CD4-positive, alpha-beta T cell treated with Interferon alpha-2 for 1 hour (primary cell): ENCODE results near the gene ADAMTS17.

Experiments
- DNase-seq, 2 donors: peaks; one replicate each; pipeline ENCODE4 v3.0.0-alpha.2; 2020 to 2022

Gene ADAMTS17

DNA sequence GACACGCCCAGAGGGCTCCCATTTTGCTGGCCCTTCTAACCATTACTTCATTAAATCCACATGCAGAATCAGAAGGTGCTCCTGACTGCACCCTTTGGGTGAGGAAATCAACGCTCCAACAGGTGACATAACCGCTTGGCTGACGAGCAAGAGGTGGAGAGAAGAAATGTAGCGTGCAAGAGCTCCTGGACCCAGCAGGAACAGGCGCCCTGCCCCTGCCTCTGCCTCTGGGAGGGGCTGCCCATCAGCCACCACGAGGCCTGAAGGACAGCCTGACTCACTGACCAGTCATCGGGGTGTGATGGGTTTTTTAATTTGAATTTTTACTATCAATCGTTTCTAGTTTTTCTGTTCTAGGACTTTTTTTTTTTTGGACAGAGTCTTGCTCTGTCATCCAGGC, 218.2 kb downstream of the ADAMTS17 start:
- no peak for DNase-seq

DNA sequence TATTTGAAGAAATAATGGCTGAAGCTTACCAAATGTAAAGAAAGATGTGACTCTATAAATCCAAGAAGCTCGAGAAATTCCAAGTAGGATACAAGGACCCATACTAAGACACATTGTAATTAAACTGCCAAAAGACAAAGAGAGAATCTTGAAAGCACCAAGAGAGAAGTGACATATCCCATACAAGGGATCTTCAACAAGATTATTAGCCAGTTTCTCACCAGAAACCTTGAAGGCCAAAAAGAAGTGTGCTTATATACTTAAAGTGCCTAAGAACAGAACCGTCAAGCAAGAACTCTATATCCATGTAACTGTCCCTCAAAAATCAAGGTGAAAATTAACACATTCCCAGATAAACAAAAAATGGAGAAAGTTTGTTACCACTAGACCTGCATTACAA, 220.5 kb downstream of the ADAMTS17 start:
- DNase-seq, result no peak

DNA sequence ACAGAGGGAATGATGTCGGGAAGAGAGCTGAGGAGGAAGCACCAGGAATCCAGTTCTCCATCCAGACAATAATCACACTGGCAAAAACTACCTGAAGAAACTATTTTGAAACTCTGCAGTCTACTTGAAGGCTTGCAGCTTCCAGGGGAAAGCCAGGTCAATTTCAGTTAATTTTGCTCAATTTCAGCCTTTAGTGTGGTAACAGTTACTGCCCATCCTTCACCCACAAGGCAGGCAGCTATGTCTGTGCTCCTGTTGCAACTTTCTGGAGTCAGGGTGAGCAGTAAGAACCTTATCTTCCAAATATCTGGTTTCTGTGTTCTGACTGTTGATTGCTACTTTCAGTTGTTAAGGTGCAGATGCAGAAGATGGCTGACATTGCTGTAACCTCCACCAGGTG, 221.7 kb downstream of the ADAMTS17 start:
- DNase-seq, result no peak

DNA sequence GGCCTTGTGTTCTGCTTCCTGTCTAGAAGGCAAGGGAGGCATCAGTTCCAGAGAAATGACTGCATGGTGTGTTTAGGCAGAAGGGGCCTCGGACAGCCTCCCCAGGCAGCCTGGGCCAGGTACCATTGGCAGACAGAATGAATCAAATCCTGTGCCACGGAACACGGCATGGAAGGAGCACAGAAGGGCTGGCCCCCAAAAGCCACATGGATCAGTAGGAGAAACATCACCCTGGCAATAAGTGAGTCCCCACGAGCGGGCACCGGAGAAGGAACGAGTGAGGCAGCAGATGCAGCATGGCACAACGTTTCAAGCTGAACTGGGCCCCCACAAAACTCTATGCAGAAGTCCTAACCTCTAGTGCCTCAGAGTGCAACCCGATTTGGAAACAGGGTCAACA, 223.2 kb downstream of the ADAMTS17 start:
- no peak for DNase-seq

DNA sequence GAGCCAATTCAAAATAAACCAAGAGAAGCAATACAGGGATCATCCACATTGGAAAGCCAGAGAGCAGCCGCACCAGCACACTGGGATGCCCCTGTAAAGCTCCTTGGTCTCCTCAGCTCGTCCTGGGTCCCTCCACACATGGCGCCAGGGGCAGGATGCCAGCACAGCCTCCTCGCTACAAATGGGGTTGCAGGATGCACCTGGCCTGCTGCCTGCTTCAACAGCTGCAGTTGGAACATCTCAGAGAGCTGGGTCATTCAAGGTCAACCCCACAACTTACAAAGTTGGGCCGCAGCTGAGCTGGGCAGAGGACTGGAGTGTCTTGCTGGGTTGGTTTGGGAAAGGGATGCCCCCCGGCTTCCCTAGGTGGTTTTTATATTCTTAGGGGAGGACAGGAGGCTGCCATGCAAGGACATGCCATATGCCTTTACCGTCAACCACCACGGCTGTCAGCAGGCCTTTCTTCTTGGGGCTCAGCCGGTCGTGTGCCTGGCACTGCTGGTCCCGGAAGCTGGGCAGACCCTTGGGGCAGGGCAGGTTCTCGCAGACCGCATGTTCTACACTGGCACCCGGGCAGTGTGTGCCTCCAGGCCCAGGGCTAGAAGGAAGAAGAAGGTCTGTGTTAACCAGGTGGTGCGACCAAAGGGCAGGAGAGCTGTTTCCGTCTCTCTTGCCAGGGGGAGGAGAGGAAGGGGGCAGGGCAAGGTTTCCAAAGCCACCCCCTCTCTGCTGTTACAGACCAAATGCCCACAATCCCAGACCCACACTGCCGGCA, 225.2 kb downstream of the ADAMTS17 start:
- DNase-seq, result no peak

DNA sequence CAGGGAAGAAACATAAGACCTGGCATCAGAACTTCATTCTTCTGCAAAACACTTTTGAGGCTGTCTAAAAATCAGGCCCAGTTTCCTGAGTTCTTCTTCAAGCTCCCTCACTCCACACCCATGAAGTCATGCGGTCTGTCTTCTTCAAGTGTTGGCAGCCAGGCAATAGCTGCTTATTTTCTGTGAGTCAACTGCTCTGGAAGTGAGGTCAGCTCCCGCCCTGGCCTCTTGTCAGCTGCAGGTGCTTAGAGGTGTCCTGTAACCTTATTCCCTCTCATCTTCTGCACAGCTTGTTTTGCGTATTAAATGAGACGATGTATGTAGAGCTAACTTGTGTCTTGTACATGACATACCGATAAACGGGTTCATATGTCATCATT, 226.1 kb downstream of the ADAMTS17 start:
- DNase-seq, result no peak

DNA sequence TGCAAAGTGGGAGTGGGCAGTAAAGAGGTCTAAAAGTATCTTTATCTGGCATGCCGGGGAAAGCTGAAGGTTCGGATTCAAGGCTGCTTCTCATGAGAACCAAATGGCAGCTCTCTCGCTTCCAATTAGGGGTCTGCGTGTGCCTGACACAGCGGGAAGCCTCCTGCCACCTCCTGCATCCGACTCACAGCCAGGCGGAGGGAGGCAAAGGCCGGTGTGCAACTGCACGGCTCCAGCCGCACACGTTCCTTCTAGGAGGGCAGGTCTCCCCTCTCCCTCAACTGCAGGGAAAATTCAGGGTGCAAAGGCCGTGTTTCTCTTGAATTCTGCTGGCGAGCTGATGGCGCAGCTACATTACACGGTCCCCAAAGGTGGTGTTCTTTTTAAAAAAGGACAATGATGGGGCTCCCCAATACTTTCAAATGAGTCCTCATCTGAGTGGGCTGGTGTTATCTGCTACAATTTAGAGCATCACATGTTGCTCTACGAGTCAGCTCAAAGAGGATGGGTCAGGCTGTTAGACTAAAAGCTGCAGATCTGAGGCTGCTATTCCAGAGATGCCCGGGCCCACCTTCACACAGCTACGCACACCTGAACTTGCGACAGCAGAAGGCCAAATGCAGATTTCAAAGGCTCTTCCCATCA, 226.6 kb downstream of the ADAMTS17 start:
- no peak for DNase-seq

DNA sequence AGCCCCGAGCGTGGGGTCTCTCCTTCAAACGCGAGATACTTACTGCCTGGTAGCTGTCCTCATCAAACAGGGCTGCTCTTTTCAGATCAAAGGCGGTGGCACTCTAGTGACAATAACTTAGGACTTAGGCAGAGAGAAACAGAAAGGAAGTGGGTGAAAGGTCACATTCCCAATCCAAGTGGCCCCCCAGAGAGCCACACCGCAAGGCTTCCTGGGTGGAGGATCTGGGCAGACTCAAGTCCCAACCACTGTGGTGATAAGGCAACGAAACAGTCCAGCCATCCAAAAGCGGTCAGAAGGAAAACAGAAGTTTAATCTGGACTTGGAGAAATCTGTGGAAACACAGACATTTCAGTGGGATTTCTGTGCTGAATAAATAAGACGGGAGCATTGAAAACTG, 227.2 kb downstream of the ADAMTS17 start:
- no peak for DNase-seq

DNA sequence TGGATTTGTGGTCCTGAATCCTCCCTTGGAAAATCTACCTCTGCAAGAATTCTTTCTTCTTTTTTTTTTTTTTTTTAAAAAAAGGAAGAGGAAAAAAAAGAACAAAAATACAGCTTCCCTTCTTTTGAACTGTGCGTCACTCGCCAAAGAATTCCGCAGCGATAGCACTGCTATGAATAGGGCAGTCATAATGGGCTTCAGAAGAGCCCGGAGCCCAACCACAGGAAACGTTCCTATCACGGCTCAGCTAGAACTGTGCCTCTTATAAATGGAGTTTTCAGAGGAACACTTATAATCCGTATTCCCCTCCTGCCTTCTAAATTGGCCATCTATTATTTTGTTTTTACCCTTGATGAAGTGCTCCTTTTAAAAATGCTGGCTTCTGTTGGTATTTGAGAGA, 227.7 kb downstream of the ADAMTS17 start:
- no peak for DNase-seq

DNA sequence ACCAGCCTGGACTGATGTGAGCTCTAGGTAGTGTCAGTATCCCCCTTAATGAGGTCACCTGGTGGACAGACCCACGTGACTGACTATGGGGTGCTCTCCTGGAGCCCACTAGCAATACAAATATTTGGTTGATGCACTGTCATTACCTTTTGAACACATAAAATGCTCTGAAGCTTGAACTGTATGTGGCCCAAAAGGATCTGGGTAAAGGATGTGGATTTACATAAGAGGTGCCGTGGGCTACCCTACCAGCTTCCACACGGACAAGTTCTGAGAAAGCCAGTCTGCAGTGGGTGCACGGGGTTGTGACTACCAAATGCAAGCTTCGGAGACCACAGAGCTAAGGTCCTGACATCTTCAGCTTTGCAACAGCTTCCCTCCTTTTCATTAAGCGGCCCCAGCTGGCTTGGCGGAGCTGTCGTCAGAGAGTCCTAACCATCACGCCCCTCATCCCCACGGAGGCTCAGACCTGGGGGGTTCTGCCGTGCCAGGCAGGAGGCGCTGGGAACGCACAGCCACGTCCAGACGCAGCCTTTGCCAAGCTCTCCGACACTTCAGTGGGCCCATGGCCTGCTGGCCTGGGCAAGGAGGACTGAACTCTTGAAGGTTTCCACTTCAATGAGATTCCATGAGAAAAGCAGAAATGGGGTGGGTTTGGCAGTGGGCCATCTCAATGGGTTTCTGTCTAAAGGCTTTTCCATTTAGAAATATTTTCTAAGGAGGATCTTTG, 228.3 kb downstream of the ADAMTS17 start:
- no peak for DNase-seq

DNA sequence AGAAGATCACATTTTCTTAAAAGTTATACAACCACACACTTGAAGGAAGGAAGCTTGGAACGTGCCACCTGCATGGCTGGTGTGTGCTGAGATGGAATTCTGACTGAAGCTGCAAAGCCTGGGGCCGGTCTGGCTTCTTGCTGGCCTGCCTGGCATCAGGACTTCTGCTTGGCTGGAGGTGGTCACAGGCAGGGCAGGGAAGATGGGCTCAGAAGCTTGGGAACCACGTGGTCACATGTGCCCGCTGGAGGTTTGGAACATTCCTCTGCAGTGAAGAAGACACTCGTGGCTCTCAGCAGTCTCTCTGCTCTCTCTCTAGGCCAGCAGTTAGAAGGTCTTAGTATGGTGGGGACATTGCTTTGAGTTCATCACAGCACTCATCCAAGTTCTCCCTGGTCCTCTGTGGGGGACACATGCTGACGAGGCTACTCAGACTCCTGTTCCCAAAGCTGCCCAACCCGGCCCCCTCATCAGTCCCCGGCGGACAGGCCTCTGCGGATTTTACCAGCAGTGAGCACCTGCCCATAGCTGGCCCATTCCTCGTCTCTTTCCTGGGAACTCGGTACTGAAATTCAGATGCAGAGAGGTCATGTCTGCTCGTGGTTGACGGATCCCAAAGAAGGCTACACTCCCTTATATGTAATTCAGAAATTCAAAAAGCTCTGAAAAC, 229.0 kb downstream of the ADAMTS17 start:
- DNase-seq, result no peak

DNA sequence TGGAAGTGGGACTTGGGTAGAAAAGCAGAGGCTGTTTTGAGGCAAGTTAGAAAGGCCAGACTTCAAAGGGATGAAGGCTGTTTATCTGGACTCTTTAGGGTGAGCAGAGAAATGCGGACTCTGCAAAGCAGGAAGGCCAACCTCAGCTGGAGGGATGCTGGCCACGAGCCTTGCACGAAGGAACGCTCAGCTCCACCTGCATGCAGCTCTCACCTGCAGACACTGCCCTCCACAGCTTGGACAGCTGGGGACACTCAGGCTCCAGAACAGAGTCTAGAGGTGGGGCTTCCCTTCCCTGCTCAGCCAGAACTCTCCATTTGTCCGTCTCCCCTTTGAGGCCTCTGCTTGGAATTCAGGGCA, 229.7 kb downstream of the ADAMTS17 start:
- no peak for DNase-seq

DNA sequence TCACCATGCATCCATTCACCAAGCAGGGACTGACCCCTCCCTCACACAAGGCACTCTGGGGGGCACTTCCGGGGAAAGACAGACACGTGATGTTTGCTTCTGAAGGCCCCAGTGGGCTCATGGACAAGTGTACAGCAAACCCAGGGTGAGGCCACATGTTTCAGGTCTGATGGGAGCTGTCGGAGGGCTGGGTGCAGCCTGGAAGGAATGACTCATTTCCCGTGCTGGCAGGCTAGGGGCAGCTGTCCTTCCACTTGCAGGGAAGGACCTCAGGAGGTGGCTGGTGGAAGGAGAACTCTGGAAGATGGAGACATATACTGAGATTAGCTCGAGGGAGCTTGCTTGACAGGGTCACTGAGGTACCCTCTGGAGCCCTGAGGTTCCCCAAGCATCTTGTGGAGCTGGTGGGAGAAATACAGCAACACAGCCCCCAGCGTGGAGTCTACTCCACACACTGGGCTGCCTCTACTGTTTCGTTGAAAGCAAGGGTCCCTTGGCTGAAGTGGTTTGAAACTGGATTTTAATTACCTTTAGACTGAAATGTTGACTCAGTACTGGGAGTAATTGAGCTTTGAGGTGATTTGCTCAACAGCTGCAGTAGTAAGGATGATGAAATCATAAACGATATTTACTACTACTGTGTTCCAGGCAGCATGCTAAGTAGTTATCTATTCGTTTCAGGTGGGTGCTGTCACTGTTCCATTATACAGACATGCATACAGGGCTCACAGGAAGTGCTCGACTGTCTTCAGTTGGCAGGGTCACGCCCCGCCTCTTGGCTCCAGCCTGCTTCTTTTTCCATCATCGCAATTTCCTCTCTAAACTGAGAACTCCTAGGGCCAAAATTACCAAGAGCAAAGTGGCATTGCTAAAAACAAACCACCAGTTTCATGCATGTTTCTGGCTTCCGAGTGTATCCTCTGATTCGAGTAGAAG, 230.4 kb downstream of the ADAMTS17 start:
- peak in 1 of 2 donors; percentile 3 for DNase-seq

DNA sequence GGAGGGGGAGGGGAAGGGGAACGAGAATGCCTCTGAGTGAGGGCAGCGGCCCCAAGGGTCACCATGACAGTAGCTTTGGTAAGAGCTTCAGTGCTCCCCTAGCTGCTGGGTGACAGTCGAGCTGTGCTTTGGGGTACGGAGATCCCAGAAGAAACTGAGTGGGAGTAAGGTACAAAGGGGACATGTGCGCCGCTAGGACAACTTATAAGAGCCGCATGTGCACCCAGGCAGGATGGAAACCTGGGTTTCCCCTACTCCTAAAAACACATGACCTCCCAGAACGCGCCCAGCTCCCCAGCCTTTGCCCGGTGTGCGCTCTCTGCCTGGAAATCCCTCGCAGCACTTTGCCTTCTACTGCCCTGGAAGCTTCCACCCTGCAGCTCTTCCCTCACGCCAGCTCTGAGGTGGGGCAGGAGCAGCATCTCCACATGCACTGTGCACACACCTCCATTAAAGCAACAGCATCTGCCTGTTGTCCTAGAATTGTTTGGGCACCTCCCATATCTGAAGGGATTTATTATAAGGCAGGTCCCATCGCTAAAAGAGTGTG, 232.2 kb downstream of the ADAMTS17 start:
- no peak for DNase-seq

DNA sequence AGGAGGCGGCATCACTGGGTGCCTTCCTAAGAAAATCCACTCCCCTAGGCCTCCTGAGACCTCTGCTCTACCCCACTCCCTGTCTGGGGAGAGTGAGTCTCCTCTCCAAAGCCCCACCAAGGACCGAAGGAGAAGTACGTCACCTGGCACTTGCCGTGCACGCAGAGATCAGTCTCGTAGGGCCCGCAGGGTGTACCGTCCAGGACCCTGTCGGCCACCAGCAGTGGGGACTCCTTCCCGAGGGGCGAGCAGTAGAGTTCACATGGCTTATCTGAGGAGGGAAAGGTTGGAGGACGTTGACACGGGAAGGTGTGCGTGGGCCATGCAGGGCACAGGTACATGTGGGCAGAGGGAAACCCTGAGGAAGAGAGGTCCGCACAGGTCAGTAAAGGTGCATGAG, 232.9 kb downstream of the ADAMTS17 start:
- no peak for DNase-seq

DNA sequence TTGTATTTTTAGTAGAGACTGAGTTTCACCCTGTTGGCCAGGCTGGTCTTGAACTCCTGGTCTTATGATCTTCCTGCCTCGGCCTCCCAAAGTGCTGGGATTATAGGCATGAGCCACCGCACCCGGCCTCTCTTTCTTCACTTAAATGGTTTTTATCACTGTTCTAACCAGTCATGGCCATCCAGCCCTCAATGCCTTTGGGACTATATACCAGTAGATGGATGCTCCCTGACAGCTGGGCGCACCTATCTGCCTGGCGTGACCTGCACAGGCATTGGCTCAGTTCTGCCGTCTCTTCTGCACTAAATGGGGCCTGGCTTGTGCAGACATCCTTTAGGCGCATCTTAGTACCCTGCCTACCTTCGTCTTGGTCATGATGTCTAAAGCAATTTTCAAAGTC, 233.4 kb downstream of the ADAMTS17 start:
- DNase-seq, result no peak

DNA sequence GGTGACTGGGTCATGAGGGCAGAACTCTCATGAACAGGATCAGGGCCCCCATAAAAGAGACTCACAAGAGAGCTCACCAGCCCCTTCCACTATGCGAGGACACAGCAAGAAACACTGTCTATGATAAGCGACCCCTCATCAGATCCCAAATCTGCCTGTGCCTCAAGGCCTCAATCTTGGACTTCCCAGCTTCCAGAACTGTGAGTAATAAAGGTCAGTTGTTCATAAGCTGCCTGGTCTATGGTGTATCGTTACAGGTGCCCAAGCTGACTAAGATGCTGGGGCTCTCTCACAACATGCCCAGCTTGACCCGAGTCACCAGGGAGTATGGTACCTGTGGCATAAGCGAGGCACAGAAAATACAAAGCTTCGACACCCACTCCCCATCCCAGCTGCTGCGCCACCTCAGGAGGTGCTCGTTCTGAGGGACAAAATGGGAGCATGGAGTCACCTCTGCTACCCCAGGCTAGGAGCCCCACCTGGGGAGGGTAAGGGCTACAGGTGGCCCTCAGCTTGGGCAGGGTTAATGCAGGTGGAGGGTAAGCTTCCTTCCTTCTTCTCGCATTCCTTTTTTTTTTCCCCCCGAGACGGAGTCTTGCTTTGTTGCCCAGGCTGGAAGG, 234.1 kb downstream of the ADAMTS17 start:
- DNase-seq, result no peak

DNA sequence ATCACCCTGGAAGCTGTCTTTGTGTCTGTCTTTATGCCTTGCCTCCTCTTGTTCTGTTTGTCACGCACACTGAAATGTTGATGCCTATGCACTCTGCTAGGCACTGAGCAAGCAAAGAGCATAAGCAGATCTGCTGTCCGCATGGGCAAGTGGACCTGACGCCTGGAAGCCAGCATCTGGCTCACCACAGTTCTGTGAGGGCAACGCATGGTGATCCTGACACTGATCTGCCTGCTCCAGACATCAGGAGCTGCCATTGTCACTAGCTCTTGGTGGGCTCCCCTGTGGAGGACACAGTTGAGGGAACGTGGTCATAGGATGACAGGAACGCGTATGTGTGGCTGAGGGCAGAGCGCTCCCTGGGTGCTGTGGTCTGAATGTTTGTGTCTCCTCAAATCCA, 234.6 kb downstream of the ADAMTS17 start:
- no peak for DNase-seq

DNA sequence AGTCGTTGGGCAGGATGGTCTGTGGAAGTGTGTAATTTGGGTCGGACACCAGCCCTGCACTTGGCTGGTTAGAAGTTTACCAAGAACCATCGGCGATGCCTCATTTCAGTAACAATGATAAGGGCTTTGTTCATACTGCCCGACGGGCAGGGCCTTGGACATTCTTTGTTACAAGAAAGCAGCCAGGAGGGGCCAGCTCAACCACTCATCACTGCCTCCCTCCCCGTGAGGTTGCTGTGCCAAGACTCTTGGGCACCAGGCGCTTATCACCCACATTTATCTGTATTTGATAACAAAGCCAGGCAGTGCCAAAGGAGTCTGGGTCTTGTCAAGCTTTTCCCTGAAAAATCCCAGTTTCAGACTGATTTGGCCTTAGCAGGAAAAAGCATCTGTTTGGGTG, 235.0 kb downstream of the ADAMTS17 start:
- no peak for DNase-seq

DNA sequence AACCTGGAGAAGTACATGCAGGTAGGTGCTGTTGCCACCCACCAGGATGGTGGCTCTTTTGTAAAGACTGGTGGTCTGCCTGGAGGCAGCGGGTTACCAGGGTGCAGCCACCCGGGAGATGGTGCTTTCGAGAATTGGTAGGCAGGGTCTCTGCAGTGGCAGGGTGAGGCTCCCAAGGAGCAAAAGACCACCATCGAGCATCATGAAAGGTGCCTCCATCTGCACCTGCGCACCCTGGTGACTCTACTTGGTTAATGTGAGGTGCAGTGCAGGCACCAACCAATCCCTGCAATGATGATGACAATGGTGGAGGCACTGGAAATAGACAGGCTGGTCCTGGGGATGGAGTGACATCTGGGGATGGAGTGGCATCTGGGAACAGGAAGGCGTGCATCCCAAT, 236.7 kb downstream of the ADAMTS17 start:
- DNase-seq, result no peak

DNA sequence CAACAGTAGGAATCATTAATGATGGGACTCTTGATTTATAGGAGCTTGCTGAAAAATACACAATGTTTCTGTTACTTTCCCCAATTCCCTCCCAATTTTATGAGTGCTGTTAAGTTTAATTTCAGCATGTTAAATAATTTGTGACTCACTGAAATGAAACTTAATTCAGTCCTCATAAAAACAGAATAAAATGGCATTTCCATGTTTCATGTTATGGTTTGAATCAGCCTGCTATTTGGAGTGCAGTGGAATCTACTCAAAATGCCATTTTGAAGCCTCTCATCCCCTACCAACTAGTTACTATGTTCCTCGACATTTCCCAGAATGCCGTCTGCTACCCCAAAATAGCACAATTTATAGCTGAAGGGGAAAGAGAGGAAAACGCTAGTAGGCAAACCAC, 237.5 kb downstream of the ADAMTS17 start:
- no peak for DNase-seq

DNA sequence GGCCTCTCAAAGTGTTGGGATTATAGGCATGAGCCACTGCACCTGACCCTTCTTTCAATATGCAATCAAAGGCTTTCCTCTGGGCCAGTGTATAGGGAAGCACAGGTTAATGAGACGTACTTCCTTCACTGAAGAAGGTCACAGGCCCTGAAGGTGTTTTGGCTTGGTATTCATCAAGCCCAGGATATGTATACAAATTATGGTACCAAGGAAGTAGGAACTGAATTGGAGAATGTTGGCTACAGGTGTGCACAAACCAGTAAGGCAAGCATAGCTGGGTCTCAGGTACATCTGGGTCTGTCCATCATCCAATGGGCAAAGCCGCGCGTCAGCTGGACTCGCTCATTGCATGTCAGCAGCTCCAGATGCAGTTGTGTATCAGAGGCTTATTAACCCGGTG, 237.9 kb downstream of the ADAMTS17 start:
- no peak for DNase-seq
